ENCODE data around the gene GRN. TPM values are rescaled to one million over a fixed set of nuclear protein-coding genes. Genes with fewer than 3 reads are reported as not detected.
A peak's percentile ranks its signal among the peaks of the same experiment; 100 is the strongest.
"Not testable (repeated sequence)": the region's sequence is repeated elsewhere in the genome, so short reads cannot be mapped to it uniquely, and the experiment has no call there.

The GRN gene
- total RNA-seq, 2 donors from 2014 or later, result 31.7 to 47.7 TPM

DNA sequence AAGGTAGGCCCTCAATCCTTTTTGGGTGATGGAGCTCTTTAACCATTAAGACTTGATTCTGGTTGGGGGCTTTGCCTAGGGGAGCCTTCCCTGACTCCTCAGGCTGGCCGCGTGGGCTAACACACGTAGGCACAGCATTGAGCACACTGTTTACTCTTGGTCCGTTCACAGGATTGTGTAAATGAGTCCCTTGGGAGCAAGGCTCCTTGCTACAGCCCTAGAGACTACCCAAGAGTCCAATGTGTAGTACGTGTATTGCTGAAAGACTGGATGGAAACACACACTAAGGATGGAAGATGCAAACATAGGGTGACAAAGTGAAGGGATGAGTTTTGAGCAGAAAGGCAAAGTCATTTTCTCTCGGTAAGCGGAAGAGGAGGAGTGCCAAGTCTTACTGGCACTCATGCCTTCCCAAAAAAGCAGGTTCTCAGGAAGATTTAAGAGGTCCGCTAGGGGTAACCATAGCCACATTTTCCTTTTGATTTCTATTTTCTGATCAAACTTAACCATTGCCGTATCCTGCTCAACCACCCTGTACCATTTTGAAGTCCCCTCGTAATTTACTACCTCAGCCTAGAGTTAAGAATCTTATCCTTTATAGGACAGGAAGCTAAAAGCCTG lies 45.3 kb downstream of the GRN start:
- no peak for ATAC-seq
- H3K9me3 ChIP-seq (ENCODE audit: control insufficient read depth, low read length, poor library complexity, severe bottlenecking), result no peaks in the 10 kb centered on the region
- no peak for DNase-seq
- peaks cover 10% of the 10 kb centered on the region for H3K27me3 Mint-ChIP-seq
- H3K4me1 Mint-ChIP-seq, result peaks cover 14% of the 10 kb centered on the region
- no peak overlapping the region for H3K4me3 Mint-ChIP-seq
- H3K36me3 Mint-ChIP-seq (ENCODE audit: low read depth), result no peaks in the 10 kb centered on the region
- no peak overlapping the region for H3K27ac Mint-ChIP-seq

DNA sequence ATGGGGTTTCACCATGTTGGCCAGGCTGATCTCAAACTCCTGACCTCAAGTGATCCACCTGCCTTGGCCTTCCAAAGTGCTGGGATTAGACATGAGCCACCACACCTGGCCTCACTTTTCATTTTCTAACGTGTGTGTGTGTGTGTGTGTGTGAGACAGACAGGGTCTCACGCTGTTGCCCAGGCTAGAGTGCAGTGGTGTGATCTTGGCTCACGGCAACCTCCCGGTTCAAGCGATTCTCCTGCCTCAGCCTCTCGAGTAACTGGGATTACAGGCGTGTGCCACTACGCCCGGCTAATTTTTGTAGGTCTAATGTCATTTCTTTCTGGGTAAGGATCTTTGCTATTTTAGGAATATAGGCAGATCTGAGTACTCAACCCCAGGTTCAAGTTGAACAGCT lies 49.0 kb downstream of the GRN start:
- H3K27me3 Mint-ChIP-seq, H3K27ac Mint-ChIP-seq: not testable (repeated sequence)
- H3K4me1 Mint-ChIP-seq, result peaks cover 13% of the 10 kb centered on the region

DNA sequence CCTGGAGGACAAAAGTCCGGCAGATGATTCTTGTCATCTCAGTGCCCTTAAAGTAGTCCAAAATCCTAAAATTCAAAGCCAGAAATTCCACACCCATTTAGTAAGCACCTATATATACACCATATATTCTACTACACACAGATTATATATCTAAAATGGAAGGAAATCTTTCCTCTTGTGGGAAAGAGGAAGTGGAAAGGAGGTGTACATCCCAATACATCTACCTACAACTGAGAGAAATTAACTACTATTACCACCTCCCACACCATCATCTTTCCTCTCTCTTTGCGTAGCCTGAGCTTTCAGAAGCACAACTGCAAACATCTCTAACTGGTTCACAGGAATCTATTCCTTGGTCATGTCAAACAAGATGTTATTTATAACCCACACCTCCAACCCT lies 49.7 kb downstream of the GRN start:
- H3K27ac Mint-ChIP-seq, result no peak overlapping the region
- peaks cover 7% of the 10 kb centered on the region for H3K36me3 Mint-ChIP-seq (ENCODE audit: low read depth)
- no peaks in the 10 kb centered on the region for H3K9me3 ChIP-seq (ENCODE audit: control insufficient read depth, low read length, poor library complexity, severe bottlenecking)
- no peak for ATAC-seq
- H3K4me3 Mint-ChIP-seq, result no peak overlapping the region
- no peaks in the 10 kb centered on the region for H3K27me3 Mint-ChIP-seq
- DNase-seq, result no peak
- H3K4me1 Mint-ChIP-seq, result peaks cover 12% of the 10 kb centered on the region

More for the DNA sequence above, 49.0 kb downstream of the GRN start:
- DNase-seq; H3K36me3 Mint-ChIP-seq (ENCODE audit: low read depth); ATAC-seq; H3K9me3 ChIP-seq (ENCODE audit: control insufficient read depth, low read length, poor library complexity, severe bottlenecking); H3K4me3 Mint-ChIP-seq: not testable (repeated sequence)

DNA sequence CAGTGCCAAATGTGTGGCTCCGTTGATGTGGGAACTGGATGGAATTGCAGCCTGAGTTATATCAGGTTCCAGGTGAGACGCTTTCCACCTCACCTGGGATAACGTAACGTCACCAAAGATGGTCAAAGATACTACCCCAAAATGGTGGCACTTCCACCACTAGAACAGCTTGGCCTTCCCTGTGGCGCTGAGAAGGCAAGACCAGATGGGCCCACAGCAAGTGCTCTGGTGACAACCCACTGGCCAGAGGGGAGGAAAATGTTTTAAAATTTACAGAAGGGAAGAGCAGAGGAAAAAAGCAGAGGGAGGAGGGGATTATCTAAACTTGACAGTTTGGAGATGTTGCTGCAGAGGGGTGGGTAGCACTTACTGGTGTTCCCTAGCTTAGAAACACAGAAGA lies 51.8 kb downstream of the GRN start:
- H3K27me3 Mint-ChIP-seq, result no peaks in the 10 kb centered on the region
- ATAC-seq (no peak), DNase-seq (no peak)
- no peak overlapping the region for H3K4me3 Mint-ChIP-seq
- H3K4me1 Mint-ChIP-seq, result peaks cover 10% of the 10 kb centered on the region
- H3K36me3 Mint-ChIP-seq (ENCODE audit: low read depth), result peaks cover 10% of the 10 kb centered on the region
- H3K27ac Mint-ChIP-seq, result peak overlapping the region; percentile 41
- H3K9me3 ChIP-seq (ENCODE audit: control insufficient read depth, low read length, poor library complexity, severe bottlenecking), result no peaks in the 10 kb centered on the region

DNA sequence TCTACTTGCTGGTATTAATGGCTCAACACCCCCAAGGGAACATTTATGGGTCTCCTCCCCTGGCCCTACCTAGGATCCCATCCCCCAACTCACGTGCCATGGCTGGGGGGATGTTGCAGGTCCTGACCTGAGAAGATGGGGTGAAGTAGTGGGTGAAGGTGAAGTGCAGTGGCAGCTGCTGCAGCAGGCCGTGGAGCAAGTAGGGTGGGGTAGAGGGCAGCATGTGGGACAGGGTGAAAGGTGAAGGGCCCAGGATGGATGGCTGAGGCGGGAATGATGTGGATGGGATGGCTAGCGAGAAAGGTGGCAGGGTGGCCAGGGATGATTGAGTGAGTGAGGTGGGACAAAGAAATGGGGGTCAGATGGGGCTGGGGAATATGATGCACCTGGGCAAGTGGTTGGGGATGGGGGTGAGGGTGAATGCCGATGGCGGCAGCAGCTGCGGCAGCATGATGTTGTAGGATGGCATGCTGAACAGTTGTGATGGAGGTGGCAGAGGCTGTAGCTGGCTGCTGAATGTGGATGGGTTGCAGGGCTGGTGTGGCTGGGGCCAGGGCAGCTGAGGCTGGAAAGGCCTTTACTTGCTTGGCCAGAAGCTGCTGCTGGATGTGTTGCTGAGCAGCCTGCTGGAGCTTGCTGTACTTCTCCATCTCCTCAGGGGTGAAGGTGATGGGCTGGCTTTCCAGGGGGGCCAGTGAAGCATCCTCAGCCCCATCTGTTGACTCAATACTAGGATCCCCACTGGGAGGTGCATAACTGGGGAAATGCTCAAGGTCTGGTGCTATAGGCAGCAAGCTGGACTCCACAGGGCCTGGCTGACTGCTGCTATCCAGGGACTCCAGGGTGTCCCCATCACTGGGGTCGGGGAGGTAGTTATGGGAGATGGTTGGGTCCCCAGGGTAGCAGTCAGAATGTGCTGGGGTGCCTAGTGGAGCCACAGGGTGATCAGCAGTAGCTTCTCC lies 52.7 kb downstream of the GRN start:
- H3K9me3 ChIP-seq (ENCODE audit: control insufficient read depth, low read length, poor library complexity, severe bottlenecking), result no peaks in the 10 kb centered on the region
- no peak for DNase-seq
- Mint-ChIP-seq H3K27me3 (no peaks in the 10 kb centered on the region), H3K4me1 (peaks cover 10% of the 10 kb centered on the region), H3K36me3 (ENCODE audit: low read depth) (peaks cover 10% of the 10 kb centered on the region), H3K27ac (peak overlapping the region; percentile 74), H3K4me3 (no peak overlapping the region)
- ATAC-seq, result no peak

DNA sequence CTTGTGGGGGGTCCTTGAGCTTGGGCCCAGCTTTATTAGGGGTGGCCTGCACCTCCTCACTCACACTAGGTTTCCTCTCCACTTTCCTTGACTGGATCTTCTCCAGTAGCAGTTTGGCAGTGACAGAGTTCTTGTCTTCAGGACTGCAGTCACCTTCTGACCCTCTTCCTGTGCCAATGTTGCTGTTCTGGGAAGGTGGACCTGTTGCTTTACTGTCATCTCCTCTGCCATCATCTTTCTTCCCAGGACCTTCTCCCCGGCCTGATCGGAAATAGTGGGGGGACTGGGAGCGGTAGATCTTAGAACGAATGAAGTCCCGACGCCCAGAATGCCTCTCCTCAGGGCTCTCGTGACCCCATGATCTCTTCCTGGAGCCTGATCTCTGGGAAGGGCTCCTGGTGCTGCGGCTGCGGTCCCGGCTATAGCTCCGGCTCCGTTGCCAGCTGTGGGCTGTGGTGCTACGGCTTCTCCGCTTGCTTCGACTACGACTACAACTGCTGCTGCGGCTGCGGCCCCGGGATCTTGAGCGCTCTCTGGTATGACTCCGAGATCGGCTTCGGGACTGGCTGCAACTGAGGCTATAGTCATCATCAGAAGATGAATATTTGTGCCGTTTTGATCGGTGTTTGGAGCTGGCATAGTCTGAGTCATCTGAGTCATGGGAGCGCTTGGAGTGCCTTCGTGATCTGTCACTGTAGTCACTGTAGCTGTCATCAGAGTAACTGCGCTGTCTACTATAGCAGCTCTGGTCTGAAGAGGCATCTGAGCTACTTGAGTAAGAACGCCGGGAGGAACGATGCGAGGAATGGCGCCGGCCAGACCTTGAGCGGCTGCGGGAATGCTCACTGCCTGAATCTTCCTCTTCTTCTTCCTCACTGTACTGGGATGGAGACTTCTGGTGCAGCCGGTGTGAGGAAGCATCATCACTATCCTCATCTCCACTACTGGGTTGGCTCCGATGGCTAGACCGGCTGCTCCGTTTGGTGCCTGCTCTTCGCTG lies 53.9 kb downstream of the GRN start:
- H3K27me3 Mint-ChIP-seq, result no peaks in the 10 kb centered on the region
- H3K4me1 Mint-ChIP-seq, result peaks cover 7% of the 10 kb centered on the region
- ATAC-seq (no peak), DNase-seq (no peak)
- no peak overlapping the region for H3K4me3 Mint-ChIP-seq
- H3K36me3 Mint-ChIP-seq (ENCODE audit: low read depth), result peaks cover 10% of the 10 kb centered on the region
- H3K27ac Mint-ChIP-seq, result peak overlapping the region; percentile 74
- no peaks in the 10 kb centered on the region for H3K9me3 ChIP-seq (ENCODE audit: control insufficient read depth, low read length, poor library complexity, severe bottlenecking)

DNA sequence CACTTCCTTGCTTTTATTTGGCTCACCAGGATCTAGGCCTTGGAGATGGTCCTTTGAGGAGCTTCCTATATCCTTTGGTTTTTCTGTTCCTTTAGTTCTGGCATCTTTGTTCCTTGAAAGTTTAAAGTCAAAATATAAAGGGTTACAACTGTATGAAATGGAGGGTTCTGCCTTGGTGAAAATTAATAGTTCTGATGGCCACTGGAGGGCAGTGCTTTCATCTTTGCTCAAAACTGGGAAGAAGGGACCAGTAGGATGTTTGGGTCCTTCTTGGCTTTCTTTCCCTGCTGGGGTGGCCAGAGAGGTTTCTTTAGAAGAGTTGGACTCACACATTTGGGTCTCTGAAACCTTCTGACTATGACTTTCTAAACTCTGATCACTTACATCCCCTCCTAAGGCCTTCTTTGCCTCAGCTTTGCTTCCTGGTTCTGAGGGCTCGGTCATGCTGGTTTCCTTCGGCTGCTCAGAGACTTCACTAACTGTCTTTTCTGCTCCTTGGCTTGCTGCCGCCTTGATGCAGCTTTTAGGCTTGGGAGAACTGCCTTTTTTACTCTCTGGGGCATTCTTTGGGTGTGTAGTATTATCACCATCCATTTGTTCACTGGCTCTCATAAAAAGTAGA lies 55.2 kb downstream of the GRN start:
- H3K27ac Mint-ChIP-seq, result peak overlapping the region; percentile 74

More for the DNA sequence above, 55.2 kb downstream of the GRN start:
- Mint-ChIP-seq H3K36me3 (ENCODE audit: low read depth) (peaks cover 12% of the 10 kb centered on the region), H3K4me3 (no peak overlapping the region), H3K4me1 (peaks cover 7% of the 10 kb centered on the region), H3K27me3 (no peaks in the 10 kb centered on the region)
- no peaks in the 10 kb centered on the region for H3K9me3 ChIP-seq (ENCODE audit: control insufficient read depth, low read length, poor library complexity, severe bottlenecking)
- ATAC-seq (no peak), DNase-seq (no peak)

Other genes starting within 250 kb of the GRN start
- gene HDAC5, start 221.7 kb upstream of the GRN start, total RNA-seq, result 10 to 100 TPM; 83.6 to 96.5 TPM
- gene HROB, start 203.4 kb upstream of the GRN start, total RNA-seq, result 1 to 10 TPM; 2.6 to 5.7 TPM
- gene ASB16, start 174.6 kb upstream of the GRN start, total RNA-seq, result not detected
- gene TMUB2, start 158.3 kb upstream of the GRN start, total RNA-seq, result 10 to 100 TPM; 52.2 to 53.1 TPM
- 10 to 100 TPM; 97.1 to 97.5 TPM for gene ATXN7L3, start 145.4 kb upstream of the GRN start, total RNA-seq
- 100 to 1,000 TPM; 121 to 140 TPM for gene UBTF, start 125.6 kb upstream of the GRN start, total RNA-seq
- not detected for gene SLC4A1, start 77.2 kb upstream of the GRN start, total RNA-seq
- under 1 TPM; 0.37 to 0.55 TPM for gene RUNDC3A, start 36.7 kb upstream of the GRN start, total RNA-seq
- 10 to 100 TPM; 75.9 to 76.5 TPM for gene SLC25A39, start 20.5 kb upstream of the GRN start, total RNA-seq
- gene FAM171A2, start 18.6 kb downstream of the GRN start, total RNA-seq, result under 1 TPM; 0.07 to 0.31 TPM
- gene ITGA2B, start 44.3 kb downstream of the GRN start, total RNA-seq, result 100 to 1,000 TPM in 1 of 2 donors, 1 to 10 TPM in 1; 8.9 to 297 TPM
- gene GPATCH8, start 158.1 kb downstream of the GRN start, total RNA-seq, result 10 to 100 TPM; 63.4 to 79.6 TPM
- under 1 TPM in 1 of 2 donors, not detected in 1; 0.22 TPM for gene FZD2, start 212.2 kb downstream of the GRN start, total RNA-seq